Gastroesophageal sphincter (tissue), 3 donors: Measurements from ENCODE around the gene HSD17B14.

Experiments
- CTCF ChIP-seq, 4 experiments: fragments of 200-600 bp in 2 of 4; fragments of 450-650 bp in 2 of 4; sonication (generic) in 1 of 4; IDR thresholded peaks; one replicate each; pipeline ENCODE4 v1.5.1; 2017 to 2019; ENCODE audit warnings: antibody characterized with exemption in 4 of 4, mild to moderate bottlenecking in 2 of 4, moderate library complexity in 2 of 4
- EP300 ChIP-seq: sonication (generic); formaldehyde crosslinking; IDR thresholded peaks from one replicate; pipeline ENCODE4 v1.6.1; 2017; ENCODE audit warnings: antibody characterized with exemption, mild to moderate bottlenecking
- POLR2A ChIP-seq, 2 donors: fragments of 450-650 bp; IDR thresholded peaks; one replicate each; pipeline ENCODE4 v1.6.1; 2017; ENCODE audit warnings: antibody characterized with exemption in 2 of 2, mild to moderate bottlenecking in 2 of 2, moderate library complexity in 1 of 2

DNA sequence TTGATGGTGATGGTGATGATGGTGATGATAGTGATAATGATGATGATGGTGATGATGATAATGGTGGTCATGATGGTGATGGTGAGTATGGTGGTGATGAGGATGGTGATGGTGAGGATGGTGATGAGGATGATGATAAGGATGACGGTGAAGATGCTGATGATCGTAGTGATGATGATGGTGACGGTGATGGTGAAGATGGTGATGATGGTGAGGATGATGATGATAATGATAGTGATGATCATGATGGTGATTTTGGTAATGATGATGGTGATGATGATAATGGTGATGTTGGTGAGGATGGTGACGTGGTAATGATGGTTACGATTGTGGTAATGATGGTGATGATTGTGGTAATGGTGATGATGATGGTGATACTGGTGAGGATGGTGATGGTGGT is 14.7 kb downstream of the HSD17B14 start:
- TF ChIP-seq CTCF (IDR thresholded peaks at IDR 0.05) = no peak
- TF ChIP-seq POLR2A (IDR thresholded peaks at IDR 0.05) = no peak
- TF ChIP-seq EP300 = no peak
